Suppressor macrophage treated with lipopolysaccharide for 1 hour (primary cell): Measurements from ENCODE around the gene VWA5A.
"Not testable (repeated sequence)": the region's sequence is repeated elsewhere in the genome, so short reads cannot be mapped to it uniquely, and the experiment has no call there.

Source experiments
- DNase-seq, 3 donors: peaks; one replicate each; pipeline ENCODE4 v3.0.0-alpha.2; 2020 to 2022

Gene VWA5A

GRCh38 chr11:124096364-124096763 is 18.9 kb upstream of the VWA5A start:
- DNase-seq, result no peak

- DNase-seq, result no peak
These were observed 17.1 kb upstream of the VWA5A start for GRCh38 chr11:124098141-124098540.

DNA sequence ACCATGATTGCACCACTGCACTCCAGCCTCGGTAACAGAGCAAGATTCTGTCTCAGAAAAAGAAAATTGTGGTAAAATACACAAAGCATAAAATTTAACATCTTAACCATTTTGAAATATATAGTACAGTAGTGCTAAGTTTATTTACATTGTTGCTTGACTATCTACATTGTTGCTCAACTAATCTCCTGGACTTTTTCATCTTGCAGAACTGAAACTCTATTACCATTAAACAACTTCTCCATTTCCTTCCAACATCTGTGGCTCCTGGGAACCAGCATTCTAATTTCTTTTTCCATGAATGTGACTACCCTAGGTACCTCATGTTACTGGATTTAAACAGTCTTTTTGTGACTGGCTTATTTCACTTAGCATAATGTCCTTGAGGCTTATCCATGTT is 13.5 kb upstream of the VWA5A start:
- DNase-seq, result peak; percentile 49 to 78 (median 75)

GRCh38 chr11:124108156-124108555 is 7.1 kb upstream of the VWA5A start:
- peak; percentile 46 to 49 (median 48) for DNase-seq

DNA sequence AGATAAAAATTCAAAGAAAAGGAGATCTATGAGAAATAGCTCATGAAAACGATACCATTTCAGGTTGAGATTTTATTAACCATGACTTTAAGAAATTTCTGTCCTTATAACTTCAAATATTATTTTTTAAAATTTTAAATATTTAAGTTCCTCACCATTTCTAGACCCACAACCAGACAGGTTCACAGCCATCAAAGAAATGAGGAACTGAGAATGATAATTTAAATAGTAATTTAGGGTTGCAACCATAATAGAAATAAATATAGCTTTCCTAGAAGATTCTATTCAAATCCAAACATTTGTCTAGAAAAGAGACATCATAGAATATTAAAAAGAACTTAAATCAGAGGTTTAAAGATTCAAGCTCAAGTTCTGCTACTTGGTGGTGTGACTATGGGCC is 5.9 kb upstream of the VWA5A start:
- DNase-seq, result no peak

DNA sequence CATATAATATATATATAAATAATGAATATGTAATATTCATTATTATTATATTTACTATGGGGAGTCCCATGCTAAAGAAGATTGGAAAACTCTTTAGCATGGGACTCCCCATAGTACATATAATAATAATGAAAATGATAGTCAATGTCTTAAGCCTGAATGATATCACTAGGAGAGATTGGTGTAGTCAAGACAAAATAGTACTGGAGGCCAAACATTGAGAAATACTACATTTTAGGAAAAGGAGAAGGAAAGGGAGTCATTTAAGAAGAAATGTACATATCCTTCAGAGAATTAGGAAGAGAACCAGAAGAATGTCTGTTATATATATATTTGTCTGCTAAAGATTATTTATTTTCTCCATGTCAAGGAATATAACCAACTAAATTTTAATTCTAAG is 5.0 kb upstream of the VWA5A start:
- DNase-seq, result peak in 2 of 3 donors; percentile 34 to 41

- peak in 2 of 3 donors; percentile 38 to 40 for DNase-seq
These were observed 1.4 kb upstream of the VWA5A start for GRCh38 chr11:124113890-124114289.

DNA sequence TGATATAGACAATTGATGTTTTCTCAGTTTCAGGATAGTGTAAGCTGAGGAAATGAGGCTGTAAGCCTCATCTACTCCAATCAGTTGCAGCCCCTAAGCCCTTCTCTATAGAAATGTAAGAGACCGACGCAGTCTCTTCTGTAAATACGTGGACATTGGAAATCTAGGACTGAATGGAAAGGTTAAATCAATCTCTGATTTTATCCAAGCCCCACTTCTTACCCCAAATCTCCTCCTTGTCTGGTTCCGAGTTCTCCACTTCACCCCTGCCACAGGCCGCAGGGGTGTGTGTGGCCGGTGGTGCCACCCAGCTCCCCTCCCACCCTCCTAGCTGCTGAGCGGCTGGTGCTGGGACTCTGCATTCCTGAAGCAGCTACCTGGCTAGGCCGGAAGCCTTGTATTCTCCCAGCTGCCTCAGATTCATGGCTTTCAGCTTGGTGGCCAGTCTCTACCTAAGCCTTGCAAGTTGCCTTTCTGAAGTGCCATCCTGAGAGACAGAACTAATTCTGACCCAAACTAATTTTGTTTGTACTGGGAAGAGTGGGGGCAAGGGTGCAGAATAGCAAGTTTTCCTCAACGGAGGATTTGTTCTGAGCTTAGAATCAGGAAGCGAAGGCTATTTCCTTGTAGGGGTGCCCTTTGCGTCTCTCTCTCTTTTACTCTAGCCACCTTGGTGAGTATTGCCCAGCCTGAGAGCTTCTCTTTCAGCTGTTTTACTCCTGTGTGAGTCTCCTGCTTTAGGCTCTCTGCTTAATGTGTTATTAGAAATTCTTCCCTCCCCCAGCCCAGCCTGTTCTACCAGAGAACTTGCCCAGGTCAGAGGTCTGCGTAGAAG is 749 bp downstream of the VWA5A start:
- peak in 1 of 3 donors; percentile 21 for DNase-seq

- no peak for DNase-seq
These were observed 3.9 kb downstream of the VWA5A start for GRCh38 chr11:124119103-124119502.

- DNase-seq, result no peak
These were observed 5.6 kb downstream of the VWA5A start for GRCh38 chr11:124120891-124121290.

DNA sequence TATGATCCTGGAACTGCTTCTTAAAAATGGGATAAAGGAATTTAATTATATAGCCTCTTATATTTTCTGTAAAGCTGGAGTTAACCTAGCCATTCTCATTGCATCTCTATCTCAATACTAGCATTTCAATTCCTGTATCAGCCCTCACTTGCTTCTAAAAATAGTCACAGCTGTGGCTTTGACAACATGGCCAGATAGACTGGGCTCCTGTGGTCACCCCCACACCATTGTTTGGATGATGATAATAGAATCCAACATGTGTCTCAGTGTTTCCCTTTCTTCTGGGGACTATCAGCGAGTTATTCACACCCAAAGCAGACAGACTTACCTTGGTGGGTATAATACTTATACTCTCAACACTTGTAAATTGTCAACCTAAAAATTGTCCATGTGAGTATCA is 6.9 kb downstream of the VWA5A start:
- DNase-seq, result no peak

DNA sequence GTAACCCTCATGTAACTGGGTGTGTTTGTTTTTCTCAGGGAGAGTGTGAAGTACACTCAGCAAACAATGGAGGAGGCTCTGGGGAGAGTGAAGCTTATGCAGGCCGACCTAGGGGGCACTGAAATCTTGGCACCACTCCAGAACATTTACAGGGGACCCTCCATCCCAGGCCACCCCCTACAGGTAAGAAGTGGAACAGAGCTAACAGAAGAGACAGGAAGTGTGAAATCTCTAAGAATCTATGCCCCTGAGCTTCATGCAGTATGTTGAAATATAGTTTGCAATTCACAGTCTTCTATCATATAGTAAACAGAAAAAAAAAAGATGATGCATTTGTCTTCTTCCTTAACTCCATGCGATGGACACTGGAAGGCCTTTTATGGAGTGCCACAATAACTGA is 8.4 kb downstream of the VWA5A start:
- no peak for DNase-seq

DNA sequence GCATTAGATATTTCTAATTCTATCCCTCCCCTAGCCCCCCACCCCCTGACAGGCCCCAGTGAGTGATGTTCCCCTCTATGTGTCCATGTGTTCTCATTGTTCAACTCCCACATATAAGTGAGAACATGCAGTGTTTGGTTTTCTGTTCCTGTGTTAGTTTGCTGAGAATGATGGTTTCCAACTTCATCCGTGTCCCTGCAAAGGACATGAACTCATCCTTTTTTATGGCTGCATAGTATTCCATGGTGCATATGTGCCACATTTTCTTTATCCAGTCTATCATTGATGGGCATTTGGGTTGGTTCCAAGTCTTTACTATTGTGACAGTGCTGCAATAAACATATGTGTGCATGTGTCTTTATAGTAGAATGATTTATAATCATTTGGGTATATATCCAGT is 11.9 kb downstream of the VWA5A start:
- DNase-seq, result not testable (repeated sequence)

DNA sequence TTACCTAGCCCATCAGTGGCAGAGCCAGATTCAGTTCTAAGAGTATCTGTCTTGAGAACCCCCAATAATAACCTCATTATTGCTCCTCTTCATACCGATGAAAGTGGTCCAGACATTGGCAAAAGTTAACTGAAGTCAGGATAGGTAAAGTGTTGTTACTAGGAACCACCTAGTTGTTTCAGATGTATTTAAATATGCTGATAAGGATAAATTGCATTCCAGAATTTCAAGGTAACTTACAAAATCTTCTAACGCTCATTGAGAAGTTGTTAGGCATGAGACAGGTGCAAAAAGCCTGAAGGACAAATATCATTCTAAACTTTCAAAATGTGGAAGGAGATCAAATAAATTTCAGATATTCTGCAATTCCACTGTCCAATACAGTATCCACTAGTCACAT is 27.8 kb downstream of the VWA5A start:
- DNase-seq, result no peak

DNA sequence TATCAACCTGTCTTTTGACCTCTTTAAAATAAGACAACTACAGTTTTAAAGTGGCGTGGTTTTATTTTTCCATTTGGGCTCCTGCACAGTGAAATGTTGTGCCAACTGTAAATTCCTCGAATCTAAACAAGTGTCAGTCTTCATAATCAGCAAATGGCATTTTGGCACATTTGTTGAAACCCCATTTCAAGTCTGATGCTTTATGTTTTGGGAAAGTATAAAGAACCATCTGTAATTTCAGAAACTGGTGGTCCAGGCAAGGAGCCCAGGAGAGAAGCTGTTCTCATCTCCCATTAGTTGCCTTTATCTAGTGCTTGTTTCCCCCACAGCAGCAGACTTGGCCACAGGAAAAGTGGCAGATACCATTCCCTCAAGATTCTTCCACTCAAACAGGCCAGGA is 32.7 kb downstream of the VWA5A start:
- no peak for DNase-seq

DNA sequence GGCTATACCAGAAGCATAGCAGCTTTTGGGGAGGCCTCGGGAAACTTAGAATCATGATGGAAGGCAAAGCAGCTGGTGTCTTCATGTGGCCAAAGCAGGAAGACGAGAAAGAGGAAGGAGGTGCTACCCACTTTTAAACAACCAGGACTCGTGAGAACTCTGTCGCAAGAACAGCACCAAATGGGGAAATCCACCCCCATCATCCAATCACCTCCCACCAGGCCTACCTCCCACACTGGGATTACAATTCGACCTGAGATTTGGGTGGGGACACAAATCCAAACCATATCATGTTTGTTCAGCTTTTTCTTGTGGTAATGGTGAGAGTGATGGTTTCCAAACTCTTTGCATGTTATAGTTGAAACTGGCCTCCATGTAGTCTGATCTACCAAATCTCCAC is 35.4 kb downstream of the VWA5A start:
- peak; percentile 30 to 50 (median 37) for DNase-seq

DNA sequence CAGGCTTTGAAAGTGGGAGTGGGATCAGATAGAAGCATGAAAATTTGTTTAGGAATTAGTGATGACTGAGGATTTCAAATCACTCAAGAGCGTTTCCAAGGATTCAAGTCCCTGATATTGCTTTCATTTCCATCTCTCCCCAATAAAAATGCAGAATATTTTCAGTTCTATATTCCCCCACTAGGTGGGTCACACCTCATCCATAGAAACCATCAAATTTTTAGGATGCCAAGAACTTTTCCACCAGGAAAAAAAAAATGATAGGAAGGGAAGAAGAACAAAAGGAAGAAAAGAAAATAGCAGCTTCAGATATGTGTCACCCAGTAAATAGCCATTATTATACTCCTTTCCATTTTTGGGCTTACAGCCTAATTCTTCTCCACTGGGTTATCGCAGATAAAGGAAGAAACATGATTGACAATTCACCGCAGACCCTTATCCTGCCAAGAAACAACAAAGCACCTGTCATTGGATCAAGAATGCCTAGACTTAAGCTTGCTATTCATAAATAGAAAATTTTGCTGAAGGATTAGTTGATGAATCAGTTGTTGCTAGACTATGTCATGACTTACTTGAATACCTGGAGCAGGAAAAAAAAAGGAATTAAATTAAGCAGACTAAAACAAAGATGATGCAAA is 37.6 kb downstream of the VWA5A start:
- no peak for DNase-seq

GRCh38 chr11:124153821-124154220 is 38.6 kb downstream of the VWA5A start:
- no peak for DNase-seq

DNA sequence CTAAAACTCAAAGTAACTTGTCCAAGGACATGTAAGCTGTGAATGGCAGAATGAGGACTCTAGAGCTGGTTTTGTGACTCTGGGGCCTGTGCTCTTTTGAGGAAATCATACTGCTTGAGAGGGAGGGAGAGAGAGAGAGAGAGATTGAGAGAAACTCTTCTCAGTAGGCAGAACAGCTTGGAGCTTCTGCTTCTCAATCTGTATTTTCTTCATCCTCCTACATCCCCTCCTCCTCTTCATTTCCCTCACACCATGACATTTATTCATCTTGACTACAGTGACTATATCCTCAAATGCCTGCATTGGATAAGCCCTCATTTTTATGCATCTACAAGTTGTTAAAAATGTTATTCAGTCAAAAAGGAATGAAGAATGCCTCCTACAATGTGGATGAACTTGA is 44.2 kb downstream of the VWA5A start:
- no peak for DNase-seq

DNA sequence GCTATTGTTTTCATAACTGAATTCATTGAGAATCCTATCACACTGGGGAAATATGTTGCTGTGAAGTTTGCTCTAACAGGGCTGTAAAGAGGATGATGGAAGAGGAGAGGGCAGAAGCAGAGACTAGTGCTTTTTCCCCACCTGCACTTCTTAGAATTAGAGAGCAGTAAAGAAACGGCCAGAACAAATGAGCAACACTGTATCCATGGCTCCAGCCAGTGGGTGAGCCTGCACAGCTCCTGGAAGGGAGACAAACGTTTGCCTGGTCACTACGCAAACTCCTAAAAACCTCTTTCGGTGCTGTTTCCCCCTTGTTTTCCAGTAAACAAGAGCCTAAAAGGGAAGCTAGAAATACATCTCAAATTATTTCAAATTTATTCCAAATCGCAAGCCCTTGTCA is 45.7 kb downstream of the VWA5A start:
- DNase-seq, result no peak

GRCh38 chr11:124167826-124168231 is 52.6 kb downstream of the VWA5A start:
- DNase-seq, result no peak

- DNase-seq, result no peak
These were observed 53.5 kb downstream of the VWA5A start for GRCh38 chr11:124168796-124169195.

DNA sequence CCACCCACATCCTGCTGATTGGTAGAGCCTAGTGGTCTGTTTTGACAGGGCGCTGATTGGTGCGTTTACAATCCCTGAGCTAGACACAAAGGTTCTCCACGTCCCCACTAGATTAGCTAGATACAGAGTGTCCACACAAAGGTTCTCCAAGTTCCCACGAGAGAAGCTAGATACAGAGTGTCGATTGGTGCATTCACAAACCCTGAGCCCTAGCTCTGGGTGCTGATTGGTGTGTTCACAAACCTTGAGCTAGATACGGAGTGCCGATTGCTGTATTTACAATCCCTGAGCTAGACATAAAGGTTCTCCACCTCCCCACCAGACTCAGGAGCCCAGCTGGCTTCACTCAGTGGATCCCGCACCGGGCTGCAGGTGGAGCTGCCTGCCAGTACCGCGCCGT is 55.1 kb downstream of the VWA5A start:
- DNase-seq, result not testable (repeated sequence)

GRCh38 chr11:124170801-124171586 is 55.7 kb downstream of the VWA5A start:
- DNase-seq, result no peak
